Choroid plexus epithelial cell (primary cell): ENCODE measurements around the gene LYST.

ENCODE experiments used
- DNase-seq: peaks from one replicate; pipeline ENCODE4 v3.0.0-alpha.2; 2010; ENCODE audit warnings: low read depth
- H3K4me3 ChIP-seq: 2 replicates; pipeline ENCODE4 v1.5.1; 2011; ENCODE audit warnings: low read depth, mild to moderate bottlenecking, control low read depth, low read length, moderate library complexity
- CTCF ChIP-seq: conservative IDR thresholded peaks from 2 replicates; pipeline ENCODE4 v1.5.1; 2011; ENCODE audit warnings: low read depth, mild to moderate bottlenecking, control low read depth, inconsistent platforms, low read length, moderate library complexity

LYST gene

DNA sequence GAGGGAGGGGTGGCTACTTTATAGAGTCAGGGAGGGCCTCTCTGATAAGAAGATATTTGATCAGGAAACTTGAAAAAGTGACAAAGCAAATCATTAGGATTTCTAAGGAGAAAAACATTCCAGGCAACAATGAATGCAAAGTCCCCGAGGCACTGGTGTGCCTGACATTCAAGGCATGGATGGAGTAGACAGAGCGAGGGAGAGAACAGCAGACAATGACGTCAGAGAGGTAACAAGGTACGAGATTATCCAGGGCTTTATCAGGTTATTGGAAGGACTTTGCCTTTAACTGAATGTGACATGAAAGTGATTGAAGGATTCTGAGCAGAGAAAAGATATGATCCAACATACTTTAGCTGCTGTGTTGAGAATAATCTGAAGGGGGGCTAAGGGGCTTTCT is 144.7 kb downstream of the LYST start:
- no peak overlapping the region for H3K4me3 ChIP-seq
- DNase-seq: no peak
- TF ChIP-seq CTCF: no peak

GRCh38 chr1:235720544-235720943 is 146.2 kb downstream of the LYST start:
- TF ChIP-seq CTCF: no peak
- H3K4me3 ChIP-seq: no peak overlapping the region
- DNase-seq: no peak

DNA sequence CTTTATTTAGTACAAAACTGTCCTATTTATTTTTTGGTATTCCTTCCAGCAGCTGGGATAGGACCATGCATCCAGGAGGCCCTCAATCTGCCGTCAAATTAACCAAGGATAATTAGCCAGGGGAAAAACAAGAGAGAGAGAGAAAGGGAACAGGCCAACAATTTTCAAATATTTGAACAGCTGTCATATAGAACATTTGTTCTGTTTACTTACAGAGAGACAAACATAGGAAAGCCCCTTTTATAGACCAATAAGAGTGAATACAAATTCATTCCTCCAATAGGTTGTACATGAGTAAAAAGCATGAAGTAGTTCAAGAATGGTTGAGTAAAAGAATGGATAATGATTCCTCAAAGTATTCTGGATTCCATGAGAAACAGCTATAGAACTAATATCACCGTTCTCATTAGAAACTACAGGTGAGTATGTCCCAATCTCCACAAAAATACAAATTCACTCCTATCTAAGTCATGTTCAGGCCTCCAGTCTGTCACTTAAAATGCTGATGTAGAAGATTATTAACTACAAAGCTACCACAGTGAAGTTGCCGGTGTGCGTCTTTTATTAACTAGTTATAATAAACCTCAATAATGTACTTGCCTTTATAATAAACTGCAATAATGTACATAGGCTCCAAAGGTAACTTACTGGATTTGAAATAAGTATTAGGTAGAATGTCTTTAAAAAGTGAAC is 152.4 kb downstream of the LYST start:
- TF ChIP-seq CTCF: no peak
- DNase-seq: no peak

GRCh38 chr1:235712812-235713211 is 153.9 kb downstream of the LYST start:
- DNase-seq: peak; percentile 45
- TF ChIP-seq CTCF: no peak
- H3K4me3 ChIP-seq: no peak overlapping the region

More for the DNA sequence above, 152.4 kb downstream of the LYST start:
- no peak overlapping the region for H3K4me3 ChIP-seq

GRCh38 chr1:235710687-235711086 is 156.0 kb downstream of the LYST start:
- no peak for TF ChIP-seq CTCF
- DNase-seq: no peak

DNA sequence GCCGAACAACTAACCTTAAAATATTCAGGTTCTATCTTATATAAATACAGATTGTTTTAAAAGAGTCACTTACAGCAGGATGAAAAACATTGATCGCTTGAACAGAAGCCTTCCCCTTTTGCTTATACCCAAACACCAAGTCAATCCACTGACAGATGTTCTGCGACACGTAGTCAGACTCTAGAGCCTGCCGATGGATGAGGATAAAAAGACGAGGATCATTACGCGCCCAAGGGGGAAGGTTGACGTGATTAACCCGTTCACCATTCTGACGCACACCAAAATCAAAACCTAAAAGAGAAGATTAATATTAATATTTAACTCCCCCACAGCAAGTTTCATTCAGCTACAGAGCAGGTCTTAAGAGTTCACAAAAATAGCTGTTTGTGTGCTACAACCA is 157.7 kb downstream of the LYST start:
- no peak for TF ChIP-seq CTCF
- H3K4me3 ChIP-seq: no peak overlapping the region
- DNase-seq: no peak

More at GRCh38 chr1:235710687-235711086, 156.0 kb downstream of the LYST start:
- H3K4me3 ChIP-seq: no peak overlapping the region

GRCh38 chr1:235708390-235708962 is 158.2 kb downstream of the LYST start:
- no peak for TF ChIP-seq CTCF
- H3K4me3 ChIP-seq: no peak overlapping the region
- DNase-seq: peak; percentile 24
